ENCODE measurements around the gene ZNF487.

The ZNF487 gene

GRCh38 chr10:43392748-43393147 is 44.2 kb upstream of the ZNF487 start:
- TF ChIP-seq FOXP2 (optimal IDR thresholded peaks at IDR 0.05; ENCODE audit: borderline replicate concordance, extremely low read depth, extremely low read length, insufficient read depth), result no peak
- no peak for TF ChIP-seq SIN3A (IDR thresholded peaks at IDR 0.05; ENCODE audit: borderline replicate concordance, insufficient read depth, low read length)
- no peak for TF ChIP-seq TAF1 (IDR thresholded peaks at IDR 0.05; ENCODE audit: borderline replicate concordance, insufficient read depth, low read length)
- TF ChIP-seq REST (IDR thresholded peaks at IDR 0.05; ENCODE audit: insufficient read depth in 1 of 2, low read depth in 2 of 2, low read length in 2 of 2), result no peak
- no peak for TF ChIP-seq POLR2AphosphoS5 (IDR thresholded peaks at IDR 0.05; ENCODE audit: low read depth, low read length)

- TF ChIP-seq SIN3A (IDR thresholded peaks at IDR 0.05; ENCODE audit: borderline replicate concordance, insufficient read depth, low read length), result no peak
- no peak for TF ChIP-seq TAF1 (IDR thresholded peaks at IDR 0.05; ENCODE audit: borderline replicate concordance, insufficient read depth, low read length)
- no peak for TF ChIP-seq REST (IDR thresholded peaks at IDR 0.05; ENCODE audit: insufficient read depth in 1 of 2, low read depth in 2 of 2, low read length in 2 of 2)
- no peak for TF ChIP-seq FOXP2 (optimal IDR thresholded peaks at IDR 0.05; ENCODE audit: borderline replicate concordance, extremely low read depth, extremely low read length, insufficient read depth)
- TF ChIP-seq POLR2AphosphoS5 (IDR thresholded peaks at IDR 0.05; ENCODE audit: low read depth, low read length), result no peak
These were observed 43.1 kb upstream of the ZNF487 start for GRCh38 chr10:43393606-43394360.

GRCh38 chr10:43394868-43395267 is 42.0 kb upstream of the ZNF487 start:
- TF ChIP-seq TAF1 (IDR thresholded peaks at IDR 0.05; ENCODE audit: borderline replicate concordance, insufficient read depth, low read length) (no peak), POLR2AphosphoS5 (IDR thresholded peaks at IDR 0.05; ENCODE audit: low read depth, low read length) (no peak), SIN3A (IDR thresholded peaks at IDR 0.05; ENCODE audit: borderline replicate concordance, insufficient read depth, low read length) (no peak)

- TF ChIP-seq REST (IDR thresholded peaks at IDR 0.05; ENCODE audit: insufficient read depth in 1 of 2, low read depth in 2 of 2, low read length in 2 of 2) (no peak), POLR2AphosphoS5 (IDR thresholded peaks at IDR 0.05; ENCODE audit: low read depth, low read length) (no peak), TAF1 (IDR thresholded peaks at IDR 0.05; ENCODE audit: borderline replicate concordance, insufficient read depth, low read length) (no peak), SIN3A (IDR thresholded peaks at IDR 0.05; ENCODE audit: borderline replicate concordance, insufficient read depth, low read length) (no peak), FOXP2 (optimal IDR thresholded peaks at IDR 0.05; ENCODE audit: borderline replicate concordance, extremely low read depth, extremely low read length, insufficient read depth) (no peak)
These were observed 41.3 kb upstream of the ZNF487 start for GRCh38 chr10:43395571-43396060.

- TF ChIP-seq FOXP2 (optimal IDR thresholded peaks at IDR 0.05; ENCODE audit: borderline replicate concordance, extremely low read depth, extremely low read length, insufficient read depth) (peak; percentile 17), TAF1 (IDR thresholded peaks at IDR 0.05; ENCODE audit: borderline replicate concordance, insufficient read depth, low read length) (no peak), POLR2AphosphoS5 (IDR thresholded peaks at IDR 0.05; ENCODE audit: low read depth, low read length) (no peak)
These were observed 40.6 kb upstream of the ZNF487 start for GRCh38 chr10:43396061-43396927.

All from PFSK-1 (cell line).